Bronchial epithelial cell (primary cell): ENCODE measurements around the gene TADA3. TPM values are rescaled to one million over a fixed set of nuclear protein-coding genes. Genes with fewer than 3 reads are reported as not detected.
A peak's percentile ranks its signal among the peaks of the same experiment; 100 is the strongest.

Experiments
- DNase-seq: peaks from one replicate; pipeline ENCODE4 v3.0.0-alpha.2; 2010; ENCODE audit warnings: low read depth
- FAIRE-seq: peaks from 2 replicates; lab custom pipeline; 2011; peaks lifted over from hg19 to GRCh38; lab: Jason Lieb, UNC
- H3K27me3 ChIP-seq: 2 replicates; pipeline ENCODE4 v1.5.1; 2011; ENCODE audit warnings: low read length; ENCODE audit not compliant: control insufficient read depth, insufficient read depth
- H3K36me3 ChIP-seq: 2 replicates; pipeline ENCODE4 v1.5.1; 2011; ENCODE audit warnings: low read length; ENCODE audit not compliant: control insufficient read depth, insufficient read depth
- H3K4me3 ChIP-seq: 2 replicates; pipeline ENCODE4 v1.5.1; 2011; ENCODE audit warnings: mild to moderate bottlenecking, low read depth, low read length, control low read depth
- CTCF ChIP-seq: IDR thresholded peaks from 2 replicates; pipeline ENCODE4 v1.5.1; 2011; ENCODE audit warnings: mild to moderate bottlenecking, moderate library complexity, low read length, control low read depth, inconsistent platforms; ENCODE audit not compliant: insufficient read depth, severe bottlenecking
- total RNA-seq: library from RNA; depleted of rRNA; stranded (reverse); fragments of >200 nt; gene quantifications from 2 replicates; pipeline ENCODE4 v1.2.1, GENCODE V29; 2014

Gene TADA3
- total RNA-seq, 1 donor from 2014 or later, result 46.9 TPM

GRCh38 chr3:9786209-9786739 lies 6.0 kb downstream of the TADA3 start:
- H3K27me3 ChIP-seq, result no peaks in the 10 kb centered on the region
- no peak overlapping the region for H3K4me3 ChIP-seq
- FAIRE-seq (no peak), DNase-seq (no peak)
- TF ChIP-seq CTCF, result no peak
- peaks cover 19% of the 10 kb centered on the region for H3K36me3 ChIP-seq

GRCh38 chr3:9785602-9786001 lies 6.7 kb downstream of the TADA3 start:
- TF ChIP-seq CTCF, result no peak
- DNase-seq (no peak), FAIRE-seq (no peak)
- peaks cover 17% of the 10 kb centered on the region for H3K36me3 ChIP-seq
- H3K4me3 ChIP-seq, result no peak overlapping the region
- no peaks in the 10 kb centered on the region for H3K27me3 ChIP-seq

DNA sequence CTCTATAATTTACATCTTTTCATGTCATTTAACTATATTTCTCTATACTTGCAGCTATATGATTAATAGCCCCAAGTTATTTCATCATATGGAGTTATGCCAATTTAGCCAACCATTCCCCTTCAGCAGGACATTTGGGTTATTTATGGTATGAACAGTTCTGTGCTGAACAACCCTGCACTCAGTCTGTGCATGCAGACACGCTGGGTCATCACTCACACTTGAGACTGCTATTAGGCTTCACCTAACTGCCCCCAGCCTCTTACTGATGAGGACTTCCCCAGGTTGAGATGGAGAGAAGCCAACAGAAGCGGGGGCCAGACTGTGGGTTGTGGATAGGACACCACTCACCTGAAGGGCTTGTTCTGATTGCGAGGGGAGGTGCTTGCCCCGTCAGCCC lies 7.3 kb downstream of the TADA3 start:
- no peak for TF ChIP-seq CTCF
- Histone ChIP-seq H3K27me3 (no peaks in the 10 kb centered on the region), H3K4me3 (no peak overlapping the region), H3K36me3 (peaks cover 21% of the 10 kb centered on the region)
- no peak for DNase-seq
- FAIRE-seq, result no peak

DNA sequence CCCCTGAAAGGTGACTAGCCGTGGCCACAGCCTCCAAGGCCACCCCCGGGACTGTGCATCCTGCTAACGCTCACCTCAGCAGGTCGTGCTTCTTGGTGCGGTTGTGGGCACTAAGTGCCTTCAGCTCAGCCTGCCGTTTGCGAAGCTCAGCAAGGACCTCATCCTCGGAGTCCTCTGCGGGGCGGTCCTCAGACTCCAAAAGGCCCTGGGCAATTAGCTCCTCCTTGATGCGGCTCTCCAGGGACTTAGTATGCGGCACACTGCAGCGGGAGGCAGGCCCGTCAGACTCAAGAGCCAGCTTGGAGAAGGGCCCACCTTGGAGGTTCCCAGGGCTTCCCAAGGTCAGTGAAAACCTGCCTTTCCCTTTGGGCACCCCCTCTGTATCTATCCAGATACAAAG lies 8.3 kb downstream of the TADA3 start:
- DNase-seq (no peak), FAIRE-seq (no peak)
- Histone ChIP-seq H3K36me3 (peaks cover 21% of the 10 kb centered on the region), H3K4me3 (no peak overlapping the region), H3K27me3 (no peaks in the 10 kb centered on the region)
- TF ChIP-seq CTCF, result no peak

- no peak for FAIRE-seq
- no peak for TF ChIP-seq CTCF
- Histone ChIP-seq H3K36me3 (peaks cover 21% of the 10 kb centered on the region), H3K27me3 (no peaks in the 10 kb centered on the region), H3K4me3 (no peak overlapping the region)
- DNase-seq, result peak; percentile 37
Observed at GRCh38 chr3:9782770-9783169, 9.5 kb downstream of the TADA3 start.

DNA sequence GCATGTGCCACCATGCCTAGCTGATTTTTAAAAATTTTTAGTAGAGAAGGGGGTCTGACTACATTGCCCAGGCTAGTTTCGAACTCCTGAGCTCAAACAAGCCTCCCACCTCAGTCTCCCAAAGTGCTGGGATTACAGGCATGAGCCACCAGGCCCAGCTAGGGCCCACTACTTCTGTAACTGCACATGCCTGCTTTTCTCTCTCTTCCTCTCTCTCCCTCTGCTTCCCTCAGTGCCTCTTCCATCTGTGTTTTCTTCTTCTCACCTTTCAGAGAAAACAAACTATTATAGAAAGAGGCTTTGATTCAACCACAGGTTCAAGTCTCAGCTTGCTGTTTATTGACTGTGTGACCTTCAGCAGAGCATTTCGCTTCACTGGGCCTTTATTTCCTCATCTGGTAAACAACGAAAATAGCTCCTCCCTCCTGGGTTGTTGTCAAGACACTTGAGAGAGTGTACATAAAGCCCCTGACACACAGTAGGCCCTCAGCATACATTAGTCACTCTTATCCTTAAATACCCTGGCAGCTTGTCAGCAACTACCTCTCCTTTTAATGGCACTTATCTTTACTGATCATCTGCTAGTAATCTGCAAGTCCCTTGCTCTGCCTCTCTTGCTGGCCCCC lies 10.2 kb downstream of the TADA3 start:
- no peak for FAIRE-seq
- peaks cover 19% of the 10 kb centered on the region for H3K36me3 ChIP-seq
- no peaks in the 10 kb centered on the region for H3K27me3 ChIP-seq
- TF ChIP-seq CTCF, result no peak
- DNase-seq, result peak; percentile 81
- no peak overlapping the region for H3K4me3 ChIP-seq
